H1 (cell line): ENCODE data around the gene UMODL1. TPM values are rescaled to one million over a fixed set of nuclear protein-coding genes. Genes with fewer than 3 reads are reported as not detected.

Source experiments
- CBX5 ChIP-seq: fragments of 300-800, 300-1000 bp; sonication (generic); IDR thresholded peaks from 2 replicates; pipeline ENCODE4 v1.7.1; 2016; ENCODE audit warnings: antibody characterized with exemption, low read length, low read depth
- polyA plus RNA-seq, 7 experiments: library from polyadenylated mRNA; depleted of rRNA in 3 of 7; stranded (reverse) in 5 of 7; unstranded in 2 of 7; fragments of >200 nt in 5 of 7; fragments of 200-250 nt in 2 of 7; gene quantifications; 1 replicate in 5 of 7; 2 replicates in 1 of 7; 4 replicates in 1 of 7; pipeline versions ENCODE4 v1.2.1 to v1.2.3, GENCODE V29; 2011 to 2013; ENCODE audit warnings: missing spikeins in 2 of 7, mixed read lengths in 2 of 7
- total RNA-seq: library from RNA; stranded (reverse); fragmentation: NEBNext Ultra II Directional; extraction: Animal tissue kit (Norgen Biotek cat#: 25700); gene quantifications from 2 replicates; pipeline ENCODE4 v1.2.1, GENCODE V29; 2021

The UMODL1 gene
- total and polyA plus RNA-seq, 2 of the 8 experiments (the other 6 are each of a cell fraction or from before 2014, with no cell fraction given): not detected

GRCh38 chr21:42151948-42152220 lies 80.8 kb downstream of the UMODL1 start (continued):
- TF ChIP-seq CBX5: no peak
- TF ChIP-seq, all 59 proteins: peak for 0
